GM15510 (cell line): ENCODE measurements around the gene PAWR.
A peak's percentile ranks its signal among the peaks of the same experiment; 100 is the strongest.

Experiments used
- POLR2A ChIP-seq: IDR thresholded peaks from 3 replicates; pipeline ENCODE4 v1.6.1; 2011; ENCODE audit warnings: borderline replicate concordance; ENCODE audit not compliant: insufficient read length; ENCODE audit errors: extremely low read depth

The PAWR gene, protein sequence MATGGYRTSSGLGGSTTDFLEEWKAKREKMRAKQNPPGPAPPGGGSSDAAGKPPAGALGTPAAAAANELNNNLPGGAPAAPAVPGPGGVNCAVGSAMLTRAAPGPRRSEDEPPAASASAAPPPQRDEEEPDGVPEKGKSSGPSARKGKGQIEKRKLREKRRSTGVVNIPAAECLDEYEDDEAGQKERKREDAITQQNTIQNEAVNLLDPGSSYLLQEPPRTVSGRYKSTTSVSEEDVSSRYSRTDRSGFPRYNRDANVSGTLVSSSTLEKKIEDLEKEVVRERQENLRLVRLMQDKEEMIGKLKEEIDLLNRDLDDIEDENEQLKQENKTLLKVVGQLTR

DNA sequence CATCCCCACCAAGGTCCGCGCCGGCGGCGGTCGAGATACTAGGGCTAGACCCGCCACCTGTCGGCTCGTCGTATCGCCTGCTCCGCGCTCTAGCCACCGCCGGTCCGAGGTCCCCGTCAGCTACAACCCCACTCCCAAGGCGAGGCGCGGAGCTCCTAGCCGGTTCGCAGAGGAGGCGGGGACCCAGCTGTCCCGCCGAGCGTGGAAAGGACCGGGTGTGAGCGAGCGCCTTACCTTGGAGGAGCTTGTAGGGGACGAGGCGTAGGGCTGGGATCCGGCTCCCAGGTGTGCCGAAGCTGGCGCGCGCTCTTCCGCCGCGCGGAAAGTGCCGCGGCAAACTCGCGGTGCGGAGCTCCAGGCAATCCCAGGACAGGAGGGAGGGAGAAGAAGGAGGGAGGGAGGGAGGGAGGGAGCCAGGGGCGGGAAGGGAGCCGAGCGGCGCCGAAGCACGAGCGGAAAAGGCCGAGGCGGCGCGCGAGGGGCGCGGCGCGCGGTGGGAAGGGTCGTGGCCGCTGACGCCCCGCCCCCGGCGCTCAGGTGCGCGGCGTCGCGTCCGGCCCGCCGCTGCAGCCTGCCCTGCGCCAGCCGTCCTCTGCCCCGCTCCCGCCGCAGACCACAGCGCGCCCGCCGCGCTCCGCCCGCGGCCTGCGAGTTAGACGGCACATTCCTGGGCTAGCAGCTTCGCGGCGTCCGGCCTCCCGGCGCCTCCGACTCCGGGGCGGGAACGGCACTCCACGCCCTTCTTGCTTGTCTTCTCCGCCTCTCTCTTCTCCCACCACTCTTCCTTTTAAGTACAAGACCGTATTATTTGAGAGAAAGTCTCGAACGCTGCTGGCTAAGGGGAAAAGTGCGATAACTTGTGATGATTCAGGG, at the start of gene PAWR:
TSS of gene PAWR (minus strand) at position 327 of the 873 bp plus-strand sequence. CDS start 720 bp downstream, outside the sequence.
- TF ChIP-seq POLR2A = peak; percentile 38

DNA sequence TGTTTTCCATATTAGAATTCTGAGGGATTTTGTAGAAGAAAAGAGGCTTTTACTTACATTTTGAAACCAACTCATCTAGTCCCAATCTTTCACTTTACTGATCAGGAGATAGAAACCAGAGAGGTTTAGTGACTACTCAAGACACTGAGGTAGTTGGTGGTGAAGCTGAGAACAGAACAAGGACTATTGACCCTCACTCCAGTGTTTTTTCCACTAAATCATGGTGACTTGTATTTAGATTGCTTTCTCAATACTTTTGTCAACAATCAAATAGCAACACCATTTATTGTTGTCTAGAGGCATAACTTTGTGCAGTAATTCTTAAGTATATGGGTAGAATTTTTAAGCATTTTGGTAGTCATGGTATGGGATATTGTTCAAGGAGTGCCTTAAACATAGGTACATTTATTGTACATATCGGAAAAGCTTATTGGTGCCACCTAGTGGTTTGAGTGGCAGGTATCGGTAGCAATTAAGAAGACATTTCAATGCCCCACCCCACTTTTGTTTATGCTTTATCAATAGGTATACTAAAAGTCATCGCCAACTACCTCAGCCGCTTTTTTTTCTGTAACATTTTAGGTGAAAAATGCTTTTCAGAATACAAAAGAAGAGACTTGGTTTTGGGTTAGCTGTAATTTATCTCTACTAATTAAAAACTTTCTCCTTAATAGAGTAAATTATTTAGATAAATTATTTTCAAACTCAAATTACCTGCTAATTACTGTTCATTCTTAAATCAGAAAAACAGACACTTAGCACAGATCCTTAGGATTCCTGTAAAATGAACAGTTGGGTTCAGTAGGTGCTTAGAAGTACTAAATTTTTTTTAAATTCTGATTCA, 47.3 kb upstream of the PAWR start:
- no peak for TF ChIP-seq POLR2A

DNA sequence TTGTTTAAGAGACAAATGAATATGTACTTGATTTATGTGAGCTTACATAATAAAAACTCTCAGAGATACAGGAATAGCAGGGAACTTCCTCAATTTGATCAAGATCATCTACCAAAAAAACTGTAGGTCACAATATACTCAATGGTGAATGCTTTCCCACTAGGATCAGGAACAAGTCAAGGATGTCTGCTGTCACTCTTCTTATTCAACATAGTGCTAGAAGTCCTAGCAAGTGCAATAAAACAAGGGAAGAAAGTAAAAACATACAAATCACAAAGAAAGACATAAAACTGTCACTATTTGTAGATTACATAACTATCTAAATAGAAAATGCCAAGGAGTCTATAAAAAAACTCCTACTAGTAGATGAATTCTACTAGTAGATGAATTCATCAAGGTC, 41.9 kb upstream of the PAWR start:
- TF ChIP-seq POLR2A = no peak

DNA sequence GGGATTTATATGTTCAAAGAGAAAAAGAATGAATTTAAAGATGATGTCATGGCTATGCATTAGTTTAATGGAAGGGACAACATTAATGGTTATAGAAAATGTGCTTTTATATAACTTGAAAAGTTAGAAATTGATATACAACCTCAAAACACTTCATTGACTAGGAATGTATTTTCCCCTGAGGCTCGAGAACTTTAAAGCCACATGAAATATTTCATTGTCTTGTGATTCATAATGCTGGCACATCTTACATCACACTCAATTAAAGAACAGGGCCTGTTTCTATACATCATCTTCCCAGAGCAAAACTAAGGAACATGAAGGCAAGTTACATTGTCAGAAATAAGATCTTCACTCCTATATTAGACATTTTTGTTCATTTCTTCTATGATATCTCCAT, 35.2 kb upstream of the PAWR start:
- no peak for TF ChIP-seq POLR2A

DNA sequence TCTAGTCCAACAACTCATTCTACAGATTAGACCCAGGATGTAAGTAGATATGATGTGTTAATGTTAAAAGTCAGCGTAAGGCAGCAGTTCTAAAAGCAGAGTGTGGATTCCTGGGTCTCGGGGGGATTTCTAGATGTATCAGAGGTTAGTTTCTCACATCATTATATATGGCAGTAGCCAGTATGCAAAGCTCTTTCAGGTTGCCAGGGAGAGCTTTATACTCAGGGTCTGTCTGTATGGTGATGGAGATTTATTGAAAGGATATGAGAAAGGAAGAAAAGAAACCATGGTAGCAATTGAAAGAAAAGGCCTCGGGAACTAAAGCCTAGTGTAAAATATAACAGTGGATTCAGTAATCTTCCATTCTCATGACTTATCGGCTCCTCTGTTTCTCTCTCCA, 26.2 kb upstream of the PAWR start:
- TF ChIP-seq POLR2A = no peak

DNA sequence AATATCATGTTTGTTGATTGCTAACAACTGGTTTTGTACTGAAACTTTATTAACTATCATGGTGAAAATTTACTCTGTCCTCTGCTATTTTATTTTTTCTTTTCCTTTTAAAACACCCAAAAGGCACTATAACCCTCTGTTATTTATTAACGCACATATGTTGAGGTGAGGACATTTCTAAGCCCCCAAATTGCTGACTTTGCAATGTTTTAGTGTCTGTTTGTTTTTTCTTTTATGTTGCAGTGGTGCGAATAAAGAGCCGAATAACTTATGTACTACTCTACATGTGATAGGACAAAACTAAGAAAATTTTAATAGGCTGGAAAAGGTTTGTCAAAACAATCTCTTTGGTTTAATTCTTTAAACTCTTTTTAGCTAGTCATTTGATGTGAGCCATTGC, 24.5 kb upstream of the PAWR start:
- no peak for TF ChIP-seq POLR2A

DNA sequence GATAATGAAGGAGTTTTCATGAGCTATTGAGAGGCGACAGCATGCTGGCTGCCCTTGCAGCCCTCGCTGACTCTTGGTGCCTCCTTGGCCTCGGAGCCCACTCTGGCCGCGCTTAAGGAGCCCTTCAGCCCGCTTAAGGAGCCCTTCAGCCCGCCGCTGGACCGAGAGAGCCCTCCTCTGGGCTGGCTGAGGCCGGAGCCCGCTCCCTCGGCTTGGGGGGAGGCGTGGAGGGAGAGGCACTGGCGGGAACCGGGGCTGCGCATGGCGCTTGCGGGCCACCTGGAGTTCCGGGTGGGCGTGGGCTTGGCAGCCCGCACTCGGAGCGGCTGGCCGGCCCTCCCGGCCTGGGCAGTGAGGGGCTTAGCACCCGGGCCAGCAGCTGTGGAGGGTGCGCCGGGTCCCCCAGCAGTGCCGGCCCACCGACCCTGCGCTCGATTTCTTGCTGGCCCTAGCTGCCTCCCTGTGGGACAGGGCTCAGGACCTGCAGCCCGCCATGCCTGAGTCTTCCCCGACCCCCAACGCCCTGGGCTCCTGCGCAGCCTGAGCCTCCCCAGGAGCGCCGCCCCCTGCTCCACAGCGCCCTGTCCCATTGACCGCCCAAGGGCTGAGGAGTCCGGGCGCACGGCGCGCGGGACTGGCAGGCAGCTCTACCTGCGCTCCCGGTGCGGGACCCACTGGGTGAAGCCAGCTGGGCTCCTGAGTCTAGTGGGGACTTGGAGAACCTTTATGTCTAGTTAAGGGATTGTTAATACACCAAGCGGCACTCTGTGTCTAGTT, 20.1 kb upstream of the PAWR start:
- TF ChIP-seq POLR2A = no peak

DNA sequence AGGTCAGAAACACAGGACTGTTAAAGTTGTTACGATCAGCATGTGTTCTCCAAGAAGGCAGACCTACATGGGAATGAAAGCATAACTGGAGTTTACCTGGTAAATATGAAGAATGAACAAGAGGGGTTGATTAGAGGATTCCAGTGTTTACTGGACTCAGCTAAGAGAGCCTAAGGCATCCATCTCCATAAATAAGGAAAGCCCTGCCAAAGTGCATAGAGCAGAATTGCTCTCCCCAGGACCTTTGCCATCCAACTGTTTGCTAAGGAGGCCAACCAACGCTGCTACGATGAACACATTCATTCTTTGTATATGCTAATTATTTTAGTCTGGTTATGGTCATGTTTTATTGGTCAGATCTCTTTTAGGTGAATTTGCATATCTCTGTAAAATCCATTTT, 17.1 kb upstream of the PAWR start:
- no peak for TF ChIP-seq POLR2A

DNA sequence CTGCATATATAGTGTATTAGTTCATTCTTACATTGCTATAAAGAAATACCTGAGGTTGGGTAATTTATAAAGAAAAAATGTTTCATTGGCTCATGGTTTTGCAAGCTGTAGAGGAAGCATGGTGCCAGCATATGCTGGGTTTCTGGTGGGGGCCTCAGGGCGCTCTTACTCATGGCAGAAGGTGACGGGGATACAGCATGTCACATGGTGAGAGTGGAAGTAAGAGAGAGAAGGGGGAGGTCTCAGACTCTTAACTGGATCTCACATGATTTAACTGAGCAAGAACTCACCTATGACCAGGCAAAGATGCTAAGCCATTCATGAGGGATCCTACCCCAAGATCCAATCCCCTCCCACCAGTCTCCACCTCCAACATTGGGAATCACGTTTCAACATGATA, 15.9 kb upstream of the PAWR start:
- no peak for TF ChIP-seq POLR2A

DNA sequence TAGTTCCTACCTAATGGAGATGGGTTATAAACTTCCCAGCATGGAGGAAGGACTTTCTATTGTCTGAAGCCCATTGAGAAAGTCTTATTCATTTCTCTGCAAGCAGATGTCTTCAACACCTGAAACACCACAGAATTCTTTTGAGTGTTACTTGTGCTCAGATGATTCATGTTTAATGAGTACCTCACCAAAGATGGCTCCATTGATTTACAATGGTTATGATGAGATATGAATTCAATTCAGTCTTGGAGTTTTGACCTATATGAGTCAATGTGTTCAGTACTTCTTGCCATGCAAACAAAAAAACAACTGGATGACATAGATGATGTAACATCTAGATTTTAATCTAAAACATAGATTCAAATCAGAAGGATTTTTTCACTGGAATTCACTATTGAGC, 15.4 kb upstream of the PAWR start:
- no peak for TF ChIP-seq POLR2A

DNA sequence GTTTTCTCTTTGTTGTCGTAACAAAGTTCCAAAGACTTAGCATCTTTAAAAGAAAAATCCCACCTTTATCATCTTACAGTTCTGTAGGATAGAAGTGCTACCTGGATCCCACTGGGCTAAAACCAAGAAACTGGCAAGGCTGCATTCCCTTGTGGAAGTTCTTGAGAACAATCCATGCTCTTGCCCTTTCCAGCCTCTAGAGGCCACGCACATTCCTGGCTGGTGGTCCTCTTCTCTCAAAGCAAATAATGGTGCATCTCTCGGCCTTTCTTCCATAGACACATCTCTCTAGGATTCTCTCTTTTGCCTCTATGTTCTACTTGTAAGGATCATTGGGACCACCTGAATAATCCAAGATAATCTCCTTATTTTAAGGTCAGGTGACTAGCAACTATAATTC, 8.2 kb upstream of the PAWR start:
- TF ChIP-seq POLR2A = no peak

DNA sequence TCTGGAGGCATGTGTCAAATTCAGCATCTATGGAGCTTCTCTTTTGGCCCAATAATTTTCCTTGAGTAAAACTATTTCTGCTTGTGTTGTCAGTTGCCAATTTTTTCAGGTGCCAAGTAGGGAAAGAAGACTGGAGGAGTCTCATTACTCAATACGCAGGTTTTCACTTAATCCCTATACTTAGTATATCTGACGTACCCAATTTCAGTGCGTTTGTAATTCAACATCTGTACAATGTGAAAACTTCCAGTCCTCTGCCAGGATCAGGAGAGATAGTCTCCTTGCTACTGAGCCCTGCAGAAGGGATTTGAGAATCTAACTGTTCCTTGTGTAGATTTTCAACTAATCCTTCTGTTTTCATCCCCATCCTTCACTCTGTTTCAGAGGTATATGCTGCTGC, 5.7 kb upstream of the PAWR start:
- TF ChIP-seq POLR2A = no peak

DNA sequence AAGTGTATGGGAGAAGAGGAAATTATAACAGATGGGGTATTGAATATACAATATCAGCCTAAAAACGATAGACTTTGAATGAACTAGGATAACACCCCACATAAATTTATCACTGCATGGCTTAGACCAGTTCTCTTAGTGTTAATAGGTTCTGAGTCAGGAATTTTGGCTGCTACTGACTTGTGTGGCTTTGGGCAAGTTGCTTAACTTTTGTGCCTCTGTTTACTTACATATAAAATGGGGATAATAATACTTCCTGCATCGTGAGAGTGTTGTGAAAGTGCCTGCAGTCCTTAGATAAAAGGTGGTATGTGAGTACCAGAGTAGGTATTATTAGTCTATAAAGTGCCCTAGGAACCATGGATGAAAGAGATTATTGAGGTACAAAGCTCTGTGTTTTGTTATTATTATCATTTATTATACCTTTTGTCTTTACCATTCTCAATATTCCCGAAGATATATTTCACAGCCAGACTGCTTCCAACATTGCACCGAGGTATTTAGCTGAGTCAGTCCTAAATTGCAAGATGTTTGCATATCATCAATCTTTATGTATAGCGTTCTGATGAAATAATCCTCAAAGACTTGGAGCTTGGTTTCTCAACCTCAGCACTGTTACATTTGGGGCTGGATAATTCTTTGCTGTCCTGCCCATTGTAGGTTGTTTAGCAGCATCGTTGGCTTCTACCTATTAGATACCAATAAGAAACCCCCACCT, 2.3 kb upstream of the PAWR start:
- TF ChIP-seq POLR2A = no peak
